Choroid plexus epithelial cell (primary cell): ENCODE results near the gene AP4B1.
A peak's percentile ranks its signal among the peaks of the same experiment; 100 is the strongest.

Source experiments
- DNase-seq: peaks from one replicate; pipeline ENCODE4 v3.0.0-alpha.2; 2010; ENCODE audit warnings: low read depth
- H3K4me3 ChIP-seq: 2 replicates; pipeline ENCODE4 v1.5.1; 2011; ENCODE audit warnings: low read depth, mild to moderate bottlenecking, control low read depth, low read length, moderate library complexity
- CTCF ChIP-seq: conservative IDR thresholded peaks from 2 replicates; pipeline ENCODE4 v1.5.1; 2011; ENCODE audit warnings: low read depth, mild to moderate bottlenecking, control low read depth, inconsistent platforms, low read length, moderate library complexity

AP4B1 gene

GRCh38 chr1:113930499-113931161 is 26.0 kb upstream of the AP4B1 start:
- DNase-seq = peak; percentile 72
- TF ChIP-seq CTCF = no peak
- peak overlapping the region; percentile 87 for H3K4me3 ChIP-seq

GRCh38 chr1:113929750-113930498 is 25.3 kb upstream of the AP4B1 start:
- H3K4me3 ChIP-seq = peak overlapping the region; percentile 87
- DNase-seq = peak; percentile 36
- no peak for TF ChIP-seq CTCF

GRCh38 chr1:113928941-113929749 is 24.5 kb upstream of the AP4B1 start, which contains the start of gene HIPK1:
Gene HIPK1 (plus strand): TSS chr1:113929324.
- H3K4me3 ChIP-seq = peak within 1 kb of the TSS; percentile 87
- peak; percentile 90 for DNase-seq
- TF ChIP-seq CTCF = no peak

GRCh38 chr1:113928187-113928930 is 23.8 kb upstream of the AP4B1 start:
- TF ChIP-seq CTCF = no peak
- H3K4me3 ChIP-seq = peak overlapping the region; percentile 87
- peak; percentile 38 for DNase-seq

- no peak for DNase-seq
- H3K4me3 ChIP-seq = no peak overlapping the region
- no peak for TF ChIP-seq CTCF
These were observed 19.9 kb upstream of the AP4B1 start for GRCh38 chr1:113924473-113924872.

GRCh38 chr1:113922957-113923356 is 18.4 kb upstream of the AP4B1 start:
- DNase-seq = no peak
- no peak overlapping the region for H3K4me3 ChIP-seq
- no peak for TF ChIP-seq CTCF
